SK-N-SH treated with all-trans-retinoic acid at 6 μM for 48 hours (cell line): ENCODE results near the gene DENND2A.
"Not testable (repeated sequence)": the region's sequence is repeated elsewhere in the genome, so short reads cannot be mapped to it uniquely, and the experiment has no call there.

ENCODE experiments used
- ARNTL ChIP-seq: fragments of 450-650 bp; formaldehyde crosslinking; IDR thresholded peaks from 2 replicates; pipeline ENCODE4 v1.5.0; 2020; ENCODE audit warnings: low read depth, mild to moderate bottlenecking, moderate library complexity, borderline replicate concordance
- CREB5 ChIP-seq: fragments of 250-450 bp; sonication (Bioruptor Pico); IDR thresholded peaks from 2 replicates; pipeline ENCODE4 v1.5.1; 2020; ENCODE audit warnings: low read depth, mild to moderate bottlenecking, moderate library complexity
- CSRNP3 ChIP-seq: fragments of 250-450 bp; sonication (Bioruptor Pico); IDR thresholded peaks from 2 replicates; pipeline ENCODE4 v1.5.1; 2021; ENCODE audit warnings: mild to moderate bottlenecking, moderate library complexity
- GLIS3 ChIP-seq: fragments of 250-450 bp; sonication (Bioruptor Pico); IDR thresholded peaks from 2 replicates; pipeline ENCODE4 v1.5.0; 2020; ENCODE audit warnings: mild to moderate bottlenecking, moderate library complexity
- ISL1 ChIP-seq: fragments of 250-450 bp; sonication (Bioruptor Pico); IDR thresholded peaks from 2 replicates; pipeline ENCODE4 v2.1.2; 2022; ENCODE audit warnings: mild to moderate bottlenecking, moderate library complexity
- OSR1 ChIP-seq: fragments of 250-450 bp; sonication (Bioruptor Pico); IDR thresholded peaks from 2 replicates; pipeline ENCODE4 v1.8.0; 2022; ENCODE audit warnings: moderate library complexity, mild to moderate bottlenecking, inconsistent platforms
- PATZ1 ChIP-seq: fragments of 250-450 bp; sonication (Bioruptor Pico); IDR thresholded peaks from 2 replicates; pipeline ENCODE4 v1.8.0; 2020; ENCODE audit warnings: mild to moderate bottlenecking, moderate library complexity, borderline replicate concordance
- POU6F1 ChIP-seq: fragments of 250-450 bp; sonication (Bioruptor Pico); IDR thresholded peaks from 2 replicates; pipeline ENCODE4 v1.8.0; 2021; ENCODE audit warnings: low read depth, mild to moderate bottlenecking, moderate library complexity, borderline replicate concordance
- PPARA ChIP-seq: fragments of 250-450 bp; sonication (Bioruptor Pico); IDR thresholded peaks from 2 replicates; pipeline ENCODE4 v1.5.0; 2020; ENCODE audit warnings: mild to moderate bottlenecking, borderline replicate concordance
- ZC3H10 ChIP-seq: fragments of 250-450 bp; sonication (Bioruptor Pico); IDR thresholded peaks from 2 replicates; pipeline ENCODE4 v1.5.1; 2021; ENCODE audit warnings: mild to moderate bottlenecking, moderate library complexity
- ZFP3 ChIP-seq: fragments of 250-450 bp; sonication (Bioruptor Pico); IDR thresholded peaks from 2 replicates; pipeline ENCODE4 v1.5.0; 2020; ENCODE audit warnings: mild to moderate bottlenecking, moderate library complexity
- ZFP30 ChIP-seq: fragments of 450-650 bp; formaldehyde crosslinking; IDR thresholded peaks from 2 replicates; pipeline ENCODE4 v1.5.0; 2022; ENCODE audit warnings: mild to moderate bottlenecking, moderate library complexity
- ZNF70 ChIP-seq: fragments of 450-650 bp; formaldehyde crosslinking; IDR thresholded peaks from 2 replicates; pipeline ENCODE4 v1.5.0; 2020; ENCODE audit warnings: mild to moderate bottlenecking, moderate library complexity
- ZNF8 ChIP-seq: fragments of 450-650 bp; formaldehyde crosslinking; IDR thresholded peaks from 2 replicates; pipeline ENCODE4 v1.5.0; 2020; ENCODE audit warnings: mild to moderate bottlenecking, moderate library complexity

- not testable (repeated sequence) for TF ChIP-seq PPARA (CRISPR knock-in tag); PATZ1 (CRISPR knock-in tag); POU6F1 (CRISPR knock-in tag); GLIS3 (CRISPR knock-in tag); ARNTL (CRISPR knock-in tag); ZNF8 (CRISPR knock-in tag); ZC3H10; ZFP30; ISL1 (CRISPR knock-in tag); CREB5 (CRISPR knock-in tag); ZFP3 (CRISPR knock-in tag); CSRNP3 (CRISPR knock-in tag); ZNF70 (CRISPR knock-in tag); OSR1 (CRISPR knock-in tag)
Observed at GRCh38 chr7:140566186-140566585, 74.4 kb downstream of the DENND2A start.
